GM12865 (cell line): ENCODE data around the gene HLA-DQB1.
"Not testable (repeated sequence)": the region's sequence is repeated elsewhere in the genome, so short reads cannot be mapped to it uniquely, and the experiment has no call there.

Source experiments
- DNase-seq: peaks from one replicate; pipeline ENCODE4 v3.0.0; 2010; ENCODE audit warnings: low read depth
- H3K4me3 ChIP-seq: 2 replicates; pipeline ENCODE4 v1.5.1; 2011; ENCODE audit warnings: mild to moderate bottlenecking, low read depth, low read length, control low read depth
- CTCF ChIP-seq: IDR thresholded peaks from 2 replicates; pipeline ENCODE4 v1.5.1; 2011; ENCODE audit warnings: low read length, control low read depth, low read depth, inconsistent platforms; ENCODE audit not compliant: insufficient read depth; ENCODE audit errors: missing control alignments

Gene HLA-DQB1

GRCh38 chr6:32643904-32644303, 22.6 kb downstream of the HLA-DQB1 start:
- no peak for DNase-seq
- no peak for TF ChIP-seq CTCF

GRCh38 chr6:32642720-32643106, 23.7 kb downstream of the HLA-DQB1 start:
- no peak for DNase-seq
- H3K4me3 ChIP-seq, result no peak overlapping the region
- no peak for TF ChIP-seq CTCF

More at GRCh38 chr6:32643904-32644303, 22.6 kb downstream of the HLA-DQB1 start:
- no peak overlapping the region for H3K4me3 ChIP-seq

DNA sequence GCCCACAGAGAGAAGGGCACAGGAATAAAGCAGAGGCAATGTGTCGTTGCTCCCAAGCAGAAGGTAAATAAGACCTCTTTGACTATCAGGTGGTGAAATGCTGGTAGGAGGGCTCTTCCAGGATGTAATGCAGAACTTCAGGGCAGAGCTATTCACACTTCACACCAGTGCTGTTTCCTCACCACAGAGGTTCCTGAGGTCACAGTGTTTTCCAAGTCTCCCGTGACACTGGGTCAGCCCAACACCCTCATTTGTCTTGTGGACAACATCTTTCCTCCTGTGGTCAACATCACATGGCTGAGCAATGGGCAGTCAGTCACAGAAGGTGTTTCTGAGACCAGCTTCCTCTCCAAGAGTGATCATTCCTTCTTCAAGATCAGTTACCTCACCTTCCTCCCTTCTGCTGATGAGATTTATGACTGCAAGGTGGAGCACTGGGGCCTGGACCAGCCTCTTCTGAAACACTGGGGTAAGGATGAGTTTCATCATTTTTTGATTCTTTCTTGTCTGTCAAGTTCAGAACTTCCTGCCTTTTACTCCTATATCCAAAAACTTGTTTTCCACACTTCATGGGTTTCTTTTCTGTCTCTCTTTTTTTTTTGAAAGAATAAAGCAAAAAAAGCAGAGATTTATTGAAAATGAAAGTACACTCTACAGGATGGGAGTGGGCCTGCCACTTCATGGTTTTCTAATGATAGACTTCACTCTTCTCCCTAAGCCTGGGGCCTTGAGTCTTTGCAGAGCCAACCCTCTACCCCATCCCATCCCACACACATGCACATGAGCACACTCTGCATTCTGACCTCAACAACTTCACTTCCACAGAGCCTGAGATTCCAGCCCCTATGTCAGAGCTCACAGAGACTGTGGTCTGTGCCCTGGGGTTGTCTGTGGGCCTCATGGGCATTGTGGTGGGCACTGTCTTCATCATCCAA, 24.4 kb downstream of the HLA-DQB1 start:
- not testable (repeated sequence) for DNase-seq, H3K4me3 ChIP-seq

GRCh38 chr6:32641122-32641521, 25.3 kb downstream of the HLA-DQB1 start:
- no peak overlapping the region for H3K4me3 ChIP-seq
- TF ChIP-seq CTCF, result no peak
- DNase-seq, result no peak

DNA sequence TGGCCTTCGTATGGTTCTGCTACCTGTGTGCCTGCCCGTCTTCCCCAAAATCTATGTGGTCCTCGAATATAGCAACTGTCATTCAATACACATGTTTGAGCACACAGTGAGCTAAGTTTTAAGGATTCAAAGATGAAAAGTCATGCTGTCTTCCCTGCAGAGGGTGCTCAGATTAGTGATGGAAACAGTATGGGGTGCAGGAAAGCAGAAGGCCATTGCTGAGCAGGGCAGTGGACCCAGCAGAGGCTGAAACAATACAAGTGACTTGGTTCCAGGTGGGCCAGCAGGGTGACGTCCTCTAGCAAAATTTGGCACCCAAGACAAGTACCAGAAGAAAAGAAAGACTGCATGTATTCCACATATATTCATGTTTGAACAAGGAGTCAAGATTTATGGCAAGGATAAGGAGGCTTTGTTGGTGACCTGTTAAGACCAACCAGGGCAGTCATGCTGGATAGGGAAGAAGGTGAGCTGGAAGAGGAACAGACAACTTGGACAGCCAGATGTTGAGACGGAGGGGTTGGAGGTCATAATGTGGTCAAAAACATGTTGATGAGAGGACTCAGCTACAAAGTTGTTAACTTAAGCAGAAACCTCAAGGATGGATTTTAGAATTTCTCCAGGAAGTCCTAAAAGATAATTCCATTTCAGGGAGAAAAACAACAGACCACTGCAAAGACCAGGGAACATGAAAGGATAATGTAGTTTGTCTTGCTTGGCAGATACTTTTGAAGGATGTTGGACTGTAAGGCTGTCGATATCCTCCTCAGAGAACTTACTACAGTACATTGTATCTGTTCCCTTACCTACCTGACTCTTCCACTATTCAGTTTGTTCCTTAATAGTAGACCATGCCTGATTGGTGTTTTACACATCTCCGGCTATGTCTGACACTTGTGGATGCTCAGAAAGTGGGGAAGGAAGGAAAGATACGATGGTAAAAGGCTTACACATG, 26.7 kb downstream of the HLA-DQB1 start:
- TF ChIP-seq CTCF, result no peak
- H3K4me3 ChIP-seq, result peak overlapping the region; percentile 83
- no peak for DNase-seq

GRCh38 chr6:32638532-32639219, 27.8 kb downstream of the HLA-DQB1 start:
- TF ChIP-seq CTCF, result no peak
- DNase-seq, result peak; percentile 60
- H3K4me3 ChIP-seq, result peak overlapping the region; percentile 83
